ENCODE measurements around the gene EPS8L2.

EPS8L2 gene

GRCh38 chr11:705646-706438 is at the start of gene EPS8L2:
EPS8L2 (plus strand) TSS chr11:706231; CDS start chr11:709408, 3,177 bp downstream.
- in situ Hi-C loops (cut with MboI; ENCODE audit: low sequenced_read_pairs): no loop called here

DNA sequence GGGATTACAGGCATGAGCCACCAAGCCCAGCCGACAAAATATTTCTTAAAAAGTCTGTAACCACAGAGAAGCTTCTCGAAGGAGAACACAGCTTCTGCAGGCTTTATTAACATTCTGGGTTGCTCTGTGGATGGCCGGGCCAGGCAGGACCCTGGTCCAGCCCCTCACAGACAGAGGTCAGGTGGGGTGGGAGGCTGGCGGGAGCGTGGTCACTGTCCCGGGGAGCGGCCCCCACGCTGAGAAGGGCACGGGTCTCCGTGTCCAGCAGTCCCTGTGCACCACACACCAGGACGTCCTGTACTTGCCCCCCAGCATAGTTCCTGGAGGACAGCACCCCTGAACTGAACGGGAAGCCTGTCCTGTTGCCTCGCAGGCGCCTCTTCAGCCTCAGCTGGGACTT is 49.6 kb upstream of the EPS8L2 start:
- in situ Hi-C loops (cut with MboI; ENCODE audit: low sequenced_read_pairs): no loop called here

GRCh38 chr11:656866-657265 is 49.2 kb upstream of the EPS8L2 start:
- in situ Hi-C loops (cut with MboI; ENCODE audit: low sequenced_read_pairs): no loop called here

- in situ Hi-C loops (cut with MboI; ENCODE audit: low sequenced_read_pairs): no loop called here
Observed at GRCh38 chr11:657691-658126, 48.3 kb upstream of the EPS8L2 start.

- in situ Hi-C loops (cut with MboI; ENCODE audit: low sequenced_read_pairs): no loop called here
Observed at GRCh38 chr11:659532-660085, 46.4 kb upstream of the EPS8L2 start.

GRCh38 chr11:660281-660680 is 45.8 kb upstream of the EPS8L2 start:
- in situ Hi-C loops (cut with MboI; ENCODE audit: low sequenced_read_pairs): no loop called here

DNA sequence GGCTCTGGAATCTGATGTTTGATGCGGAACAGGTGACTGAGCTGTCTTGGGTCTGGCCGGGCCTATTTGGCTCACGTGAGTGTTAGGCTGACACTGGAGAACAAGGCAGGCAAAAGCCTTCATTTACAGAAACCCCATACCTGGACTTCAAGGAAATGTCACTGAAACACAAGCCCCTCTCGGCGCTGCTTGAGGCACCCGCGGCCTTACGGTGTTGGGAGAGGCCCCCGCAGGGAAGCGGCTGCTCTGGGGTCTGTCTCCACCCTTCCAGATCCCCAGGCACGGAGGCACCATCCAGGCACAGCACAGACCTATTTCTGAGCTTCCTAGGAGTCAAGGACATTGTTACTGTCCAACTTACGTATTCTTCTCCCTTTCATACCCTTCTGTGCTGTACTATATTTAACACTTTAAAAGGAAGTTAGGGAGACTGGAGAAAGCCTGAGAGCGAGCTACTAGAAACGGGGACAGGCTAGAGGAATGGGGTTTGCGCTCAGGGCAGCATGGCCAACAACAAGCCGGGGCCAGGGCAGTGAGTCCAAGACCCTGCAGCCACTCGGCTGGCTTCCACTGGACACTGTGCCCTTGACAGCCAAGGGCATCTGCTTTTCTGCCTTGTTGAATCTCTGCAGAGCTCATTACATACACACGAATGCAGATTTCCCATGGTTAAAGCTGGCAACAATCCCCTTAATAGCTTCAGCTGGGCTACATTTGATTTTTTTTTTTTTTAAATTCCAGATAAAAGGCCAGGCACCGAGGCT is 45.2 kb upstream of the EPS8L2 start:
- in situ Hi-C loops (cut with MboI; ENCODE audit: low sequenced_read_pairs): no loop called here

DNA sequence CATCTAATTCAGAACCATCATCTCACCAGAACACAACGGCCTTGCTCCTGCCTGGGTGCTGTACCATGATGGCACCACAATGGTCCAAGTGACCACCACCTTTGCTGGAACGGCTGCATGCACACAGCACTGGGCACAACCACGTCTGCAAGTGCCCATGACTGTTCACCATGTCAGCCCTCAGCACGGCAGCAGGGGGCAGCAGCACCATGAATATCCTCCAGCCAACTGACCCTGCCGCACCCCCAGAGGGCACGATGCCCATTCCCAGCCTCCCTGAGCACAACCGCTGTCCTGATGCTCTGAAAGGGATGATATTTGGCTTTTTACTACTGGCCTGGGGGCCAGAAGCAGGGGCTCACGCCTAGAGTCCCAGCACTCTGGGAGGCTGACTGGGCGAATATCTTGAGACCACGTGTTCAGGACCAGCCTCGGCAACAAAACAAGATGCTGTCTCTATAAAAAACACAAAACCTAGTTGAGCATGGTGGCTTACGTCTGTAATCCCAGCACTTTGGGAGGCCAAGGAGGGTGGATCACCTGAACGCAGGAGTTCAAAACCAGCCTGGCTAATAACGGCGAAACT is 43.2 kb upstream of the EPS8L2 start:
- in situ Hi-C loops (cut with MboI; ENCODE audit: low sequenced_read_pairs): no loop called here

DNA sequence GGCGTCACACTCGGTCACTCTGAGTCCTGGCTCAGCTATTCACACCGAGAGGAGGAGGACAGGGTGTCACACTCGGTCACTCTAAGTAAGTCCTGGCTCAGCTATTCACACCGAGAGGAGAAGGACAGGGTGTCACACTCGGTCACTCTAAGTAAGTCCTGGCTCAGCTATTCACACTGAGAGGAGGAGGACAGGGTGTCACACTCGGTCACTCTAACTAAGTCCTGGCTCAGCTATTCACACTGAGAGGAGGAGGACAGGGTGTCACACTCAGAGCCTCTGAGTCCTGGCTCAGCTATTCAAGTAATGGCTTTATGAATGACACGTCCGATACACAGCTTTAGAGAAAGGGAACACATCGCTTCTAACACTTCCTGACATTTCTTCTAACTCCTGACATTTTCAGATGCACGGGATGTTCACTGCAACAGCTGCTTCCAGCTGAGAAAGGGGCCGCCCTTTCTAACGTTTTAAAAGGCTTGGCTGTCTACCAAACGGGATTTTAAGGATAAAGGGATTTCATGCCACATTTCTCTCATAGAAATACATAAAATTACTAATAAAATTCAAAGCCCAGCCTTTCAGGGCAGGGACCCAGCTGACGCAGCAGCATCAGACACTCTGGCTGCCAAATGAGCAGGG is 40.8 kb upstream of the EPS8L2 start:
- in situ Hi-C loops (cut with MboI; ENCODE audit: low sequenced_read_pairs): no loop called here

DNA sequence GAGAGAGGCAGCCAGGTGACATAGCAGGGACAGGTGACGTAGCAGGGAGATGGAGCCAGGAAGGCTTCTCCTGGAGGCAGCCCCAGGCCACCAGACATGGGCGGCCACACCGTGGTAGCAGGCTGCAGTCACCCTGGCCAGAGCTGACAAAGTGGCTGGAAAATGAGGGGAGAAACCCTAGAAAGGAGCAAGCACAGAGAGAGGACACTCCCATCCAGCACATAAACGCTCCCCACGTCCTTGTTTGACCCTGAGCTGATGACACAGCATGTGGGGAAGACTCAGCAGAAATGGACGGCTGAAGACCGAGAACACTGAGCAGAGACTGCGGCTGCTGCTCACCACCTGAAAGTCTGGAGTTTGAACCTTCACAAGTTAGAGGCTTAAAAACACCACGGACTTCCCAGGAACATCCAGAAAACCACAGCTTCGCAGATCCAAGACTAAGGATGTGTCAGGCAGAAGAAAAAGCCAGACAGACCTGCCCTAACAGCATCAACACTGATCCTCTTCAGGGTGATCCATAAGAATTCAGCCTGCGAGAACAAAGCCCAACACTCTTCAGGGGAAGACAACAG is 40.2 kb upstream of the EPS8L2 start:
- in situ Hi-C loops (cut with MboI; ENCODE audit: low sequenced_read_pairs): no loop called here

- in situ Hi-C loops (cut with MboI; ENCODE audit: low sequenced_read_pairs): no loop called here
Observed at GRCh38 chr11:673866-674265, 32.2 kb upstream of the EPS8L2 start.

GRCh38 chr11:674406-674805 is 31.6 kb upstream of the EPS8L2 start:
- in situ Hi-C loops (cut with MboI; ENCODE audit: low sequenced_read_pairs): no loop called here

GRCh38 chr11:678297-678696 is 27.7 kb upstream of the EPS8L2 start:
- in situ Hi-C loops (cut with MboI; ENCODE audit: low sequenced_read_pairs): no loop called here

- in situ Hi-C loops (cut with MboI; ENCODE audit: low sequenced_read_pairs): no loop called here
Observed at GRCh38 chr11:679271-680207, 26.5 kb upstream of the EPS8L2 start.

DNA sequence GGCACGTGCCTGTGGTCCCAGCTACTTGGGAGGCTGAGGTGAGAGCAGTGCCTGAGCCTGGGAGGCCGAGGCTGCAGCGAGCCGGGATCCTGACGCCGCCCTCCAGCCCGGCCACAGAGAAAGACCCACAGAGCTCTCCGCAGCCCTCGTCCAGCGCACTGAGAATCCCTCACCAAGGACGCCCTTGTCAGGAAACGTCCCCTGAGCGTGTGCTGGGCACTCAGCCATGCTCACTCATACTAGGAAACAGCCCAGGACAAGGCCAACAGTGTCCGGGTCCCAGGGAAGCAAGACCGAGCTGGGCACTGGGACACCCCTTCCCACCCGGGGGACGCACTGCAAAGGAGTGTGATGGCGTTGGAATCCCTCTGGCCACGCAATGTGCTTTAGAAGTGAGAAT is 25.6 kb upstream of the EPS8L2 start:
- in situ Hi-C loops (cut with MboI; ENCODE audit: low sequenced_read_pairs): no loop called here

DNA sequence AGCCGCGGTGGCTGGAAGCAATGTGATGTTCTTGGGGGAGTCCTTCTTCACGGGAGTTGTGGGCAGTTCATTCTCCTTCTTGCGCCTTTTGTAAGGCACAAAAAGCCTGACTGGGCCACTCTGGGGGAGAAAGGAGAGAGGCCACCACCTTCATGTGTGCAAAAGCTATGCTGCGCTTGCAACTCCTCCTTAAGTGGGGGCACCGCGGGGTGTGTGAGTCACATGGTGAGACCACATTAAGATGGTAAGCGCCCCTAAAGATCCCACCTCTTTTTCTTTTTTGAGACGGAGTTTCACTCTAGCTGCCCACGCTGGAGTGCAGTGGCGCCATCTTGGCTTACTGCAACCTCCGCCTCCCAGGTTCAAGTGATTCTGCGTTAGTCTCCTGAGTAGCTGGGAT is 25.1 kb upstream of the EPS8L2 start:
- in situ Hi-C loops (cut with MboI; ENCODE audit: low sequenced_read_pairs): no loop called here

DNA sequence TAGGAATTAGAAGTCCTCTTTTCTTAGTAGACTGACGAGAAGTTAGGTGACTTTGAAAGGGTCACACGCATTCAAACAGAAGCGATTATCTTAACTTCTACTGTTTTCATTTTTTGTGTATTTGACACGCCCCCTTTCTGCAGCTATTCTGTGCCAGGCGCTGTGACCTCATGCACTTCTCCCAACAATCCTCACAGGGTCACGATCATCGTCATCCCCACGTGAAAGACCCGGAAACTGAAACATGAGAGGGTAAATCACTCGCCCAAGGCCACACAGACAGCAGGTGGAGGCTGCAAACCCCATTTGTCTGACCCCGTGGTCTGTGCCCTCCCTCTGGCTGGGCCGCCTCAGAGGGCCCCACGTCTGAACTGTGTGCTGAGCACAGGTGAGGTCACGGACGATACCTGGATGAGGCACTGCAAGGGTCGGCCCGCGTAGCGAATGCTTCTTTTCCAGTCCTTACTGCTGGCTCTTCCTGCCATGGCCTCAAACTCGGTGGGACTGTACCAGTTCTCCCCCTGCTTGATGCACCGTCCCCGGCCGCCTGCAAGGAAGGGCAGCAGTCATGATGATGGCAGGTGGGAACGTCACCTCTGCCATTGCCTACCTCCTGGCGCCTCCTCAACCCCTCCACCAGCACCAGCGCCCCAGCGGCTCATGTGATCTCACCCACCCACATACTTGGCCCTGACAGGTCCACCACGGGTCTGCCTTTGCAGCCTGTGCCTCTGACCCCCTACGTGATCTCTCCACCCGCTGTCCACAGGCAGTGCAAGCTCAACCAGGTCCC is 19.4 kb upstream of the EPS8L2 start:
- in situ Hi-C loops (cut with MboI; ENCODE audit: low sequenced_read_pairs): no loop called here

DNA sequence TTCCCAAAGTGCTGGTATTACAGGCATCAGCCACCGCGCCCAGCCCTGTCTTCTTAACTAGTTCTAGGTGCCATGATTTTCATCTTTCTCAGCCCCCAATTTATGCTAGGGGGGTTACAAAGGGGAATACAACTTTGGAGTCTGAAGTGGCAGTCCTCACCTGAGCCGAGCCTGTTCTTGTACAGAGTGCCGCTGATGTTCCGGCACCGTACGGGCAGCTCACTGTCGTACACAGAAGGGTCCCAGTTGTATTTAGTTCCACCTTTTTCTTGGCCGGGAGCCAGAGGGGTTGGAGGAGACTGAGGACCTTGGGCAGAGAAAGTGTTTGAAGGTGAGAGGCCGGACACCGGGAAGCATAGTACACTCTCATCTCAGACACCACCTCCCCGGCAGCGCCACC is 18.3 kb upstream of the EPS8L2 start:
- in situ Hi-C loops (cut with MboI; ENCODE audit: low sequenced_read_pairs): no loop called here

DNA sequence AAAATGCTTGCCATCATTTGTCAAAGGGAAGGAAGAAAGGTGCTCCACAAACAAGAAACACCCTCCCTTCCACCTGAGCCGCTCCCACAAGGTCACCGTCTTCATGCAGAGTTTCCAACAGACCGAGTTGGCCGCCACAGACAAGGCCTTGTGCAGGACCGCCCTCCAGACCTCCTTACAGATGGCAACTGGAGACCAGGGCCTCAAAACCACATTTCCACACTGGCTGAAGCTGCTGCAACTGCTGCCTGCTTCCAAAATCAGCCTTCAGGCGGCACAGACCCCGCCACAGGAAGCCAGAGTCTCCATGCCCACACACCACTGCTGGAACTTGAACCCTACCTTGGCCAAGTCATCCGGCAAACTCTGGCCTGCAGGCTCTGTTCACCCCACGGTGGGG is 17.4 kb upstream of the EPS8L2 start:
- in situ Hi-C loops (cut with MboI; ENCODE audit: low sequenced_read_pairs): no loop called here
